ENCODE data around the gene CDKN3.

CDKN3 gene

GRCh38 chr14:54360667-54361066, 36.1 kb upstream of the CDKN3 start:
- no peak overlapping the region for H3K4me3 ChIP-seq (ENCODE audit: low read depth, low read length)
- no peaks in the 10 kb centered on the region for H3K36me3 ChIP-seq (ENCODE audit: control insufficient read depth in 1 of 2, insufficient read depth in 2 of 2, low read length in 2 of 2)
- H4K91ac ChIP-seq (ENCODE audit: low read depth, low read length): no peak overlapping the region
- H3K23ac ChIP-seq (ENCODE audit: low read length): no peak overlapping the region
- no peak overlapping the region for H4K12ac ChIP-seq (ENCODE audit: low read depth, low read length)
- no peak overlapping the region for H2AFZ ChIP-seq (ENCODE audit: insufficient read depth, low read length, poor library complexity)
- no peak overlapping the region for H2BK120ac ChIP-seq (ENCODE audit: insufficient read depth, low read length, poor library complexity)
- H3K4me1 ChIP-seq (ENCODE audit: control insufficient read depth in 1 of 2, insufficient read depth in 2 of 2, low read length in 2 of 2): no peaks in the 10 kb centered on the region
- no peak overlapping the region for H2AK5ac ChIP-seq (ENCODE audit: low read length)
- no peak overlapping the region for H3K27ac ChIP-seq (ENCODE audit: low read depth, low read length)
- H3K79me1 ChIP-seq (ENCODE audit: low read length): no peaks in the 10 kb centered on the region
- H3K4ac ChIP-seq (ENCODE audit: low read depth, low read length): no peak overlapping the region
- DNase-seq: no peak
- no peak overlapping the region for H3K9ac ChIP-seq (ENCODE audit: low read length)
- no peak overlapping the region for H3K14ac ChIP-seq (ENCODE audit: low read length)
- no peaks in the 10 kb centered on the region for H3K79me2 ChIP-seq (ENCODE audit: control insufficient read depth, insufficient read depth, low read length, poor library complexity)
- no peaks in the 10 kb centered on the region for H3K27me3 ChIP-seq (ENCODE audit: insufficient read depth, low read length)
- no peak overlapping the region for H3K4me2 ChIP-seq (ENCODE audit: low read length)
- H2BK5ac ChIP-seq (ENCODE audit: low read depth, low read length, poor library complexity): no peak overlapping the region
- H4K8ac ChIP-seq (ENCODE audit: low read depth, low read length): no peak overlapping the region
- no peaks in the 10 kb centered on the region for H3K9me3 ChIP-seq (ENCODE audit: insufficient read depth, low read depth, low read length)
- WGBS (ENCODE audit: extremely low coverage, insufficient coverage, insufficient read length): no CpG with 5 or more reads among the region's 1 CpG
- H2BK12ac ChIP-seq (ENCODE audit: low read length): no peak overlapping the region
- H3K18ac ChIP-seq (ENCODE audit: low read length): no peak overlapping the region

- Histone ChIP-seq H4K8ac (ENCODE audit: low read depth, low read length) (no peak overlapping the region), H3K18ac (ENCODE audit: low read length) (no peak overlapping the region), H2AK5ac (ENCODE audit: low read length) (no peak overlapping the region), H3K79me1 (ENCODE audit: low read length) (no peaks in the 10 kb centered on the region), H2AFZ (ENCODE audit: insufficient read depth, low read length, poor library complexity) (no peak overlapping the region), H3K27me3 (ENCODE audit: insufficient read depth, low read length) (no peaks in the 10 kb centered on the region), H3K4me1 (ENCODE audit: control insufficient read depth in 1 of 2, insufficient read depth in 2 of 2, low read length in 2 of 2) (no peaks in the 10 kb centered on the region), H2BK120ac (ENCODE audit: insufficient read depth, low read length, poor library complexity) (no peak overlapping the region), H2BK5ac (ENCODE audit: low read depth, low read length, poor library complexity) (no peak overlapping the region), H3K79me2 (ENCODE audit: control insufficient read depth, insufficient read depth, low read length, poor library complexity) (no peaks in the 10 kb centered on the region), H4K12ac (ENCODE audit: low read depth, low read length) (no peak overlapping the region), H3K4ac (ENCODE audit: low read depth, low read length) (no peak overlapping the region), H3K4me3 (ENCODE audit: low read depth, low read length) (no peak overlapping the region), H3K36me3 (ENCODE audit: control insufficient read depth in 1 of 2, insufficient read depth in 2 of 2, low read length in 2 of 2) (no peaks in the 10 kb centered on the region), H4K91ac (ENCODE audit: low read depth, low read length) (no peak overlapping the region), H3K9me3 (ENCODE audit: insufficient read depth, low read depth, low read length) (no peaks in the 10 kb centered on the region), H2BK12ac (ENCODE audit: low read length) (no peak overlapping the region), H3K23ac (ENCODE audit: low read length) (no peak overlapping the region), H3K27ac (ENCODE audit: low read depth, low read length) (no peak overlapping the region), H3K4me2 (ENCODE audit: low read length) (no peak overlapping the region), H3K14ac (ENCODE audit: low read length) (no peak overlapping the region), H3K9ac (ENCODE audit: low read length) (no peak overlapping the region)
- no CpG with 5 or more reads among the region's 5 CpGs for WGBS (ENCODE audit: extremely low coverage, insufficient coverage, insufficient read length)
- DNase-seq: no peak
Measured at GRCh38 chr14:54362089-54362504, 34.7 kb upstream of the CDKN3 start.

- H2AFZ ChIP-seq (ENCODE audit: insufficient read depth, low read length, poor library complexity): no peak overlapping the region
- no peak overlapping the region for H3K23ac ChIP-seq (ENCODE audit: low read length)
- no peak for DNase-seq
- H2BK5ac ChIP-seq (ENCODE audit: low read depth, low read length, poor library complexity): no peak overlapping the region
- no peak overlapping the region for H3K4me3 ChIP-seq (ENCODE audit: low read depth, low read length)
- H3K79me2 ChIP-seq (ENCODE audit: control insufficient read depth, insufficient read depth, low read length, poor library complexity): no peaks in the 10 kb centered on the region
- no peak overlapping the region for H3K18ac ChIP-seq (ENCODE audit: low read length)
- H3K4me1 ChIP-seq (ENCODE audit: control insufficient read depth in 1 of 2, insufficient read depth in 2 of 2, low read length in 2 of 2): no peaks in the 10 kb centered on the region
- H3K9me3 ChIP-seq (ENCODE audit: insufficient read depth, low read depth, low read length): no peaks in the 10 kb centered on the region
- H4K8ac ChIP-seq (ENCODE audit: low read depth, low read length): no peak overlapping the region
- H4K12ac ChIP-seq (ENCODE audit: low read depth, low read length): no peak overlapping the region
- H3K36me3 ChIP-seq (ENCODE audit: control insufficient read depth in 1 of 2, insufficient read depth in 2 of 2, low read length in 2 of 2): no peaks in the 10 kb centered on the region
- WGBS (ENCODE audit: extremely low coverage, insufficient coverage, insufficient read length): no CpG with 5 or more reads among the region's 5 CpGs
- H3K9ac ChIP-seq (ENCODE audit: low read length): no peak overlapping the region
- H3K27me3 ChIP-seq (ENCODE audit: insufficient read depth, low read length): no peaks in the 10 kb centered on the region
- no peak overlapping the region for H2BK120ac ChIP-seq (ENCODE audit: insufficient read depth, low read length, poor library complexity)
- H2BK12ac ChIP-seq (ENCODE audit: low read length): no peak overlapping the region
- no peak overlapping the region for H3K4ac ChIP-seq (ENCODE audit: low read depth, low read length)
- H3K4me2 ChIP-seq (ENCODE audit: low read length): no peak overlapping the region
- H3K27ac ChIP-seq (ENCODE audit: low read depth, low read length): no peak overlapping the region
- no peaks in the 10 kb centered on the region for H3K79me1 ChIP-seq (ENCODE audit: low read length)
- no peak overlapping the region for H3K14ac ChIP-seq (ENCODE audit: low read length)
- no peak overlapping the region for H2AK5ac ChIP-seq (ENCODE audit: low read length)
- no peak overlapping the region for H4K91ac ChIP-seq (ENCODE audit: low read depth, low read length)
Measured at GRCh38 chr14:54362759-54363437, 33.9 kb upstream of the CDKN3 start.

GRCh38 chr14:54364555-54365415, 32.0 kb upstream of the CDKN3 start:
- H3K4ac ChIP-seq (ENCODE audit: low read depth, low read length): no peak overlapping the region
- no peak overlapping the region for H3K23ac ChIP-seq (ENCODE audit: low read length)
- H3K36me3 ChIP-seq (ENCODE audit: control insufficient read depth in 1 of 2, insufficient read depth in 2 of 2, low read length in 2 of 2): no peaks in the 10 kb centered on the region
- peak in 1 of 2 donors; percentile 4 for DNase-seq
- no peak overlapping the region for H3K14ac ChIP-seq (ENCODE audit: low read length)
- no peak overlapping the region for H4K91ac ChIP-seq (ENCODE audit: low read depth, low read length)
- no peaks in the 10 kb centered on the region for H3K79me1 ChIP-seq (ENCODE audit: low read length)
- no peak overlapping the region for H2BK5ac ChIP-seq (ENCODE audit: low read depth, low read length, poor library complexity)
- no peak overlapping the region for H3K4me3 ChIP-seq (ENCODE audit: low read depth, low read length)
- H2AK5ac ChIP-seq (ENCODE audit: low read length): no peak overlapping the region
- no peak overlapping the region for H2AFZ ChIP-seq (ENCODE audit: insufficient read depth, low read length, poor library complexity)
- H3K27ac ChIP-seq (ENCODE audit: low read depth, low read length): no peak overlapping the region
- H4K8ac ChIP-seq (ENCODE audit: low read depth, low read length): no peak overlapping the region
- H3K18ac ChIP-seq (ENCODE audit: low read length): no peak overlapping the region
- no peaks in the 10 kb centered on the region for H3K27me3 ChIP-seq (ENCODE audit: insufficient read depth, low read length)
- H3K79me2 ChIP-seq (ENCODE audit: control insufficient read depth, insufficient read depth, low read length, poor library complexity): no peaks in the 10 kb centered on the region
- no peak overlapping the region for H2BK120ac ChIP-seq (ENCODE audit: insufficient read depth, low read length, poor library complexity)
- no CpG with 5 or more reads among the region's 9 CpGs for WGBS (ENCODE audit: extremely low coverage, insufficient coverage, insufficient read length)
- H3K9me3 ChIP-seq (ENCODE audit: insufficient read depth, low read depth, low read length): no peaks in the 10 kb centered on the region
- H3K9ac ChIP-seq (ENCODE audit: low read length): no peak overlapping the region
- H4K12ac ChIP-seq (ENCODE audit: low read depth, low read length): no peak overlapping the region
- no peak overlapping the region for H3K4me2 ChIP-seq (ENCODE audit: low read length)
- peaks cover 0 to 2% of the 10 kb centered on the region in 2 experiments for H3K4me1 ChIP-seq (ENCODE audit: control insufficient read depth in 1 of 2, insufficient read depth in 2 of 2, low read length in 2 of 2)
- H2BK12ac ChIP-seq (ENCODE audit: low read length): no peak overlapping the region

Measured in trophoblast cell (in vitro differentiated cells and primary cell).